Breast epithelium (tissue), 3 donors: Measurements from ENCODE around the gene TNC.

Experiments
- POLR2A ChIP-seq: fragments of 450-650 bp; IDR thresholded peaks from one replicate; pipeline ENCODE4 v1.6.1; 2016; ENCODE audit warnings: antibody characterized with exemption, mild to moderate bottlenecking, moderate library complexity
- TF ChIP-seq, protein P1 (sequence below), 3 donors: fragments of 450-650 bp; IDR thresholded peaks; one replicate each; pipeline ENCODE4 v1.5.1; 2016 to 2017; ENCODE audit warnings: antibody characterized with exemption in 3 of 3, mild to moderate bottlenecking in 3 of 3, moderate library complexity in 3 of 3

GRCh38 chr9:115162946-115163345, 45.0 kb upstream of the TNC start:
- TF ChIP-seq, protein P1, sequence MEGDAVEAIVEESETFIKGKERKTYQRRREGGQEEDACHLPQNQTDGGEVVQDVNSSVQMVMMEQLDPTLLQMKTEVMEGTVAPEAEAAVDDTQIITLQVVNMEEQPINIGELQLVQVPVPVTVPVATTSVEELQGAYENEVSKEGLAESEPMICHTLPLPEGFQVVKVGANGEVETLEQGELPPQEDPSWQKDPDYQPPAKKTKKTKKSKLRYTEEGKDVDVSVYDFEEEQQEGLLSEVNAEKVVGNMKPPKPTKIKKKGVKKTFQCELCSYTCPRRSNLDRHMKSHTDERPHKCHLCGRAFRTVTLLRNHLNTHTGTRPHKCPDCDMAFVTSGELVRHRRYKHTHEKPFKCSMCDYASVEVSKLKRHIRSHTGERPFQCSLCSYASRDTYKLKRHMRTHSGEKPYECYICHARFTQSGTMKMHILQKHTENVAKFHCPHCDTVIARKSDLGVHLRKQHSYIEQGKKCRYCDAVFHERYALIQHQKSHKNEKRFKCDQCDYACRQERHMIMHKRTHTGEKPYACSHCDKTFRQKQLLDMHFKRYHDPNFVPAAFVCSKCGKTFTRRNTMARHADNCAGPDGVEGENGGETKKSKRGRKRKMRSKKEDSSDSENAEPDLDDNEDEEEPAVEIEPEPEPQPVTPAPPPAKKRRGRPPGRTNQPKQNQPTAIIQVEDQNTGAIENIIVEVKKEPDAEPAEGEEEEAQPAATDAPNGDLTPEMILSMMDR (IDR thresholded peaks at IDR 0.05), result no peak
- no peak for TF ChIP-seq POLR2A
